GM19351 (cell line): Measurements from ENCODE around the gene SLC25A20.

Experiments
- ATAC-seq: cut with Tn5 transposase; IDR thresholded peaks from one replicate; pipeline ENCODE4 v1.9.1; 2021; ENCODE audit warnings: mild to moderate bottlenecking, moderate library complexity; ENCODE audit not compliant: unreplicated experiment

Gene SLC25A20

DNA sequence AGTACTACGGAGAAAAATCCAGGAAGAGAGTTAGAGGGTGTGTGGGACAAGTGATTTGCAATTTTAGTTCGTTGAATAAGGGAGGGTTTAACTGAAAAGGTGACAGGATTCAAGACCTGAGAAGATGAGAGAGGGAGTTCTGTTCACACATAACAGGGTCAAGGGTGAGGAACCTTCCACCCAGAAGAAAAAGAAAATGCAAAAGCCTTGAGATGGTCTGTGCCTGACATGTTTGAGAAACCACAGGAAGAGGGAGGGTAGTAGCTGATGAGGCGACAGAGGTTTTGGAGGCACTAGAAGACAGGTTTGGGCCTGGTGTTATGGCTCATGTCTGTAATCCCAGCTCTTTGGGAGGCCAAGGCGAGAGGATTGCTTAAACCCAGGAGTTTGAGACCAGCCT, 591 bp upstream of the SLC25A20 start:
- ATAC-seq: no peak

DNA sequence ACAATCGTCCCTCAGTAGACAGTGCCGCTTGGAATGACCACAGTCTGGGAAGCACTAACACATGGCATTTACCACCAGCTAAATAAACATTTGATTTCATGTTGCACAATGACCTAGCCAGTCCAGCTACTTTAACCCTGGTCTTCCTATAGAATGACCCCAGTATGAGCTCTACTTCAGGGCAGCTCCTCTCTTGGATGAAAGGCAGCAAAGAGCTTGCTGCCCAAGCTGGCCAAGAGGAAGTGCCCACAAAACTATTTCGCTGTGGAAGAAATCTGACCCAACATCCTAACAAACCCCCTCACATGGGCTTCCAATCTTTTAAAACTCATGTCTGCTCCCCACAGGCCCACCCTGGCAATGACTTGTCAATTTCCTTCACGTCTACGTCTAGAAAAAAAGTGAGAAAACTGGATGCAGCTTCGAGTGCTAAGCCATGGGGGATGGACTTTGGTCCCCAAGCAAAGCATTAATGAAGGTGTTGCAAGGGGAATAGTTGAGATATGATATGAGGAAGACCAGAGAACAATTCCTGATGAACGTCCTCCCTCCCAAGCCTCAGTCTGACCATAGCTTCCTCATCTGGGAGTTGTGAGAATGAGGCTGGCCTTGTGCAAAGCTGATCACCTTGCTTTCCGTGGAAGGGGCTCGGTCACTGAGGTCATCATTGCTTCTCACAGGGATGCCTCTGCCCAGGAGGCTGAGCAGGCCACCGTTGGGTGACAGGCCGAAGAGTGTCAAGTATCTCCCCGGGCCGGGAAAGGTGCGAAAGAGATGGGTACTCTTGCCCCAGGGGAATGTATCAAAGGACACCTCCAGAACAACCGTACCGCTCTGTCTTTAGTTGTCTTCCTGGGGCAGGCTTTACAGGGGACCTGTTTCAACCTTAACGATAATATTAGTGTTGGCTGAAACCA, 964 bp downstream of the SLC25A20 start:
- ATAC-seq: no peak

DNA sequence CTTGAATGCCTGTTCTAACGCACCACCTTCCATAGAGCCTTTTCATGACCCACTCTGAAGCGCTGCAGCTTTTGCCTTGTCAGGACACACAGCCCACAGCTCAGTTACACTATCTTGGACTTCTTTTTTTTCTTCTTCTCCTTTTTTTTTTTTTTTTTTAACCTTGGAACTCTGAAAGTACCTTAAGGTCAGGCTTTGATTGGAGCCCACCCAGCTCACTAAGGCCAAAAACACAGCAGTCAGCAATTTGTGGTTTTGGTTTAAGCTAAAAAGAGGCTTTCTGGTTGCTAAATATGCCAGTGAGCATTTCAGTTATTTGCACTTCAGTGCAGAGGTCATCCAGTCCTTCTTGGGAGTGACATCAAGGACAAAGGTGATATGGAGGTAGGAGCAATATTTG, 1.7 kb downstream of the SLC25A20 start:
- no peak for ATAC-seq

DNA sequence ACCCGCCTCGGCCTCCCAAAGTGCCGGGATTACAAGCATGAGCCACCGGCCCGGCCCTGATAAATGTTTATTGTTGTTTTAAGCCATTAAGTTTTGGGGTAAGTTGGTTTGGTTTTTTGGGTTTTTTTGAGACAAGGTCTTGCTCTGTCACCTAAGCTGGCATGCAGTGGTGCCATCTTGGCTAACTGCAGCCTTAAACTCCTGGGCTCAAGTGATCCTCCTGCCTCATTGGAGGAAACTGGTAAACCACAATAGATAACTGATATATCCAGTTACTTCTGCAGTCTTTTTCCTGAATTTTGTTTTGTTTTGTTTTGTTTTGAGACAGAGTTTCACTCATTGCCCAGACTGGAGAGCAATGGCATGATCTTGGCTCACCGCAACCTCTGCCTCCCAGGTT, 4.2 kb downstream of the SLC25A20 start:
- no peak for ATAC-seq

DNA sequence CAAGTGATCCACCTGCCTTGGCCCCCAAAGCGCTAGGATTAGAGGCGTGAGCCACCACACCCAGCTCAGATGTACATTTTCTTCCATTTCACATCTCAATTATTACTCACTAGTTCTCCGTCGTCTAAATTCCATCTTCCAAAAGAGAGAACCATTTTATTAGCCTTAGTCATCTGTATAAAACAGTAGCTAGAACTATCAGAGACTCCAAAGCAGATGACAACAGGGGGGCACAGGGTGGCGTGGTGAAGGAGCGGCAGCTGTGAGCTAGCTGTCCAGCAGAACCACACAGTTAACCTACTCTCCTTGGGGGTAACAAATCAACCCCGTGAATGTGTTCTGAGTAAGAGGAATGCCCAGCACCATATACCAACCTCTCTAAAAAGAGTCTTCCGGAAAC, 7.1 kb downstream of the SLC25A20 start:
- no peak for ATAC-seq

DNA sequence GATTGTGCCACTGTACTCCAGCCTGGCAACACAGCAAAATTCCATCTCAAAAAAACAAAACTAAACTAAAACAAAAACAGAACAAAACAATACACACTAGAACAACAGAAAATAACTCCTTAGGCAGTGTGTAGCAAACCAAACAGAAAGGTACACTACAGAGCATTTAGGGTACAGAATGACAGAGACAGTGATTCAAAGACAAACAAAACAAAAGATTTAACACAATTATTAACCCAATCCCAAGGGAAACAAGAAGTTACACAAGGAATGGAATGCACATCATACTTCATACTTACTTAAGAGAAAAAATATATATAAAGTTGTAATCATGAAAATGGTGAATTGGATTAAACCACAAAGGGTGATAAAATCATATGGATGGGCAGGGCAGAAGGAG, 12.9 kb downstream of the SLC25A20 start:
- no peak for ATAC-seq

DNA sequence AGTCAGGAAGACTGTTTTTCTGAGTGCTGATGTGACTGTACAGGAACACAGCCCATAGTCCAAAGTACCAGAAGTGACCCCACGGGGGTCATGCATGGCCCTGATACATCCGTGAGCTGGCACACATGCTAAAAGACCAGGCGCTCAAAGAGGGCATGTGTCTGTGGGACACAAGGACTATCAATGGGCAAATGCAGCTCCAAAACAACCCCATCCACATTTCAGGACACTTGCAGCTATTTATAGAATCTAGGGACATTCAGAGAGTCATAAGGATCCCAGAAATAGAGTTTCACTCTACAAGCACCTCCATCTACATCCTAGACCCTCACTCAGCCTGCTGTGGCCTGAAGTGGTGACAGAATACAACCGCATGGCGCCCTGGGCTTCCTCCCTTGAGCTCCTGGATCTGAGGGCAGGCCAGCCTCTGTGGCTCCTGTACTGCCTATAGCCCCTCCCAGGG, 17.0 kb downstream of the SLC25A20 start:
- ATAC-seq: no peak

DNA sequence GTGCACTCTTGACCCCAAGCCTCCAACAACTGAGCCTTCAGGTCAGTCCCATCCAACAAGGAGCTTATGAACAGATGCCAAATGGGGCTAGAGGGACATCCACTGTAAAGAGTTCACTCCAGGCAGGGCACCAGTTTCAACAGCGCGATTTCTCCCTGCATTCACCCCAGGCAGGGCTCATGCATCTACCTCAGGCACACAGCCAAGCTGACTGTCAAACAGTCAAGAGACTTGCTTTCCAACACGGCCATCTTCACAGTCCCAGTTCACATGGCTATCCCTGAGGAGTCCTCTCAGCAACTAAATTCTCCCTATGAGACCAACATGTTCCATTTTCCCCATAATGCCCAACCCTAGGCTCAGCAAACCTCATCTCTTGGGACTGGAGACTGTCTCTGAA, 17.7 kb downstream of the SLC25A20 start:
- no peak for ATAC-seq

DNA sequence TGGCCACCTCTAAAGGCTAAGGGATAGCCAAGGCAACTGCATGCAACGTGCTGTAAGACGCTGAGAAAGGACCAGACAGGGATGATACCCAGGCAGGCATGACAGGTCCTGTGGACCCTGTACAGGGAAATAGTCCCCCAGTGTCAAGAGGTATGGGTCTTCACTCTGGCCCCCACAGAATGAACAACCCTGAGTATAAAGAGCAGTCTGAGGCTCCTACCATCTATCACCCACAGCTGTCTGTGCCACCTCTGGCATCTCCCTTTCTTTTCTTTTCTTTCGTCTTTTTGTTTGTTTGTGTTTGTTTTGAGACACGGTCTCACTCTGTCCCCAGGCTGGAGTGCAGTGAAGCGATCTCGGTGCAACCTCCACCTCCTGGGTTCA, 18.7 kb downstream of the SLC25A20 start:
- no peak for ATAC-seq

DNA sequence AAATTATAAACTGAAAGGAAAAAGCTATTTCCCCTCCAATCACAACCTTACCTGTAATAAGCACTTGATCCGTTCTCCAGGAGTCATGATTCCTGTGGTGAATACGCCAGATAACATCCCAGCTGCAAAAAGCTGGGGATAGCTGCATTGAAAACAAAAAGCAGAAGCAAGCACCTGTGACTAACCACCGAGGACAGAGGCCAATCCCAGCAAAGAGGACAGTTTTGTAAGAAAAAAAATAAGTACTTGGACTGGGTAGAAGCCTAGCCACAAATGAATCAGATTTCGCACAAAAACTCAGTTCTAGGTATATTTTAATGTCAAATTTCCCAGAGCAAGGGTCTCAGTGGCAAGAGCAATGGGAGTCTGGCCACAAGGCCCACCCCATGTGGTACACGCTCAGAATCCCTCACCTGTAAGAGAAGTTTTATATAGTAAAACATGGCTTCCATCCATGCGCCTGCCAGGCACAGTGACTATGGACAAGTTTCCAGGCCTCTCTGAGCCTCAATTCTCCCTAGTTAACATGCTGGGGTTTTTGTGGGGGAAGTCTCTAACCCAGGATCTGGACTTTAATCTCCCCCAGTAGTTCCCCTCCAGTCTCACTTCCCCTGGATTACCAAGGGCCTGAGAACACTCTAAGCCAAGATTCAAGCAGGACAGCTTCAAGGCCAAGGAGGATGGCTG, 19.2 kb downstream of the SLC25A20 start:
- ATAC-seq: no peak

DNA sequence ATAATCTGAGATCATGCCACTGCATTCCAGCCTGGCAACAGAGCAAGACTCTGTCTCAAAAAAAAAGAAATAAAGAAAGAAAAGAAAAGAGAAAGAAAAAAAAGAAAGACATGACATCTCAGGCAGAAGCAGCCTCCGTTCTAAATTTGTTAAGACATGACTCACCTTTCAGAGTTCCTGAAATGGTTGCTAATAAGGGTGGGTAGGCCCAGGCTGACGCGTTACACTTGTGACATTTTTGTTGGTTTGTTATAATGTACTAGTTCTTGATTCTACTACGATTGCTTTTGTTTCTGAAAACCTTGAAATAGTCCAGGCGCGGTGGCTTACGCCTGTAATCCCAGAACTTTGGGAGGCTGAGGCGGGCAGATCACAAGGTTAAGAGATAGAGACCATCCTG, 21.0 kb downstream of the SLC25A20 start:
- no peak for ATAC-seq

DNA sequence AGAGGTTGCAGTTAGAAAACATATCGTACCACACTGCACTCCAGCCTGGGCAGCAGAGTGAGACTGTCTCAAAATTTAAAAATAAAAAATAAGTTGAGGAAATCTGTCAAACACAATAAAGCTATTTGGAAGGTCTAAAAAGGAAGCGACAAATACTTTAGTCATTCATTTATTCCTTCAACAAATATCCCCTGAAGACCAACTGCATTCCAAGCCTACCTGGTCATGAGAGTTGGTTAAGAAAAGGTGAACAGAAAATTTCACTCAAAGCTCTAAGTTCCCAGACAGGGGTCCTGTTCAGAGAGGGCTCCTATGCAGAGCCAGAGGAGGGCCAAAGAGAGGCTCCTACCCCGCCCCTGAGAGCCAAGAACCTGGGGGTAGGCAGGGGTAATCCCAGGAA, 35.6 kb downstream of the SLC25A20 start:
- no peak for ATAC-seq

DNA sequence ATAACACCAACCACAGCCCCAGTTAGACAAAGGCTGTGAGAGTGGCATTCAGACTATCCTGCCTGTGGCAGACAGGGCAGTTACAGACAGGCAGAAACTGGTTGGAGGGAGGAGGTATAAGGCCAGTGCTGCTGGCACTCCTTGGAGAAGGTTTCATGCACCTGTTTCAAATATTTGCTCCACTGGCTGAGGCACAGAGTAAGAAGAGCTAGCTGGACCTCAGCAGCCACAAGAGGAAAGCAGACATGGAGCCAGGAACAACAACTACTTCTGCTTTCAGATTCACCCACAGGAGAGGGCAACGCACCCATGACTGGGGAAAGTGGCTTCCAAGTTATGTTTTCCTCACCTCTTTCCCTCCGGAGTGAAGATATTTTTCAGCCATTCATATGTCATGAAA, 39.5 kb downstream of the SLC25A20 start:
- no peak for ATAC-seq

DNA sequence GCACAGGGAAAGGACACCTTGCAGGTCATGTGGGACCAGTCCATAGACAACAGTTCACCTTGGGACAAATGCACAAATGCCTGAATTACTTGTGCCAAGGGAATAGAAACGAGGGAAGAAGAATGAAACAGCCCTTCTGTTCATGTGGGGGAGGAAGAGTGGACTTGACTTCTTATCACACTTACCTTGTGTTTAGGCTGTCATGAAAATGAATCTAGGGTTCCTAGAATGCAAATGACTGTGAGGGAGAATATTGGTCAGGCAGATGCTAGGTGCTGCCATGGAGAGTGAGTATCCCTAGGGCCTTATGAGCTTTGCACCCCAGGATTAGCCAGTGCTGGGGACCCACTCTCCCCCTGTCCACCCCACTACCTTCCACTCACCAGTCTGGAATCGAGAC, 40.0 kb downstream of the SLC25A20 start:
- ATAC-seq: no peak

DNA sequence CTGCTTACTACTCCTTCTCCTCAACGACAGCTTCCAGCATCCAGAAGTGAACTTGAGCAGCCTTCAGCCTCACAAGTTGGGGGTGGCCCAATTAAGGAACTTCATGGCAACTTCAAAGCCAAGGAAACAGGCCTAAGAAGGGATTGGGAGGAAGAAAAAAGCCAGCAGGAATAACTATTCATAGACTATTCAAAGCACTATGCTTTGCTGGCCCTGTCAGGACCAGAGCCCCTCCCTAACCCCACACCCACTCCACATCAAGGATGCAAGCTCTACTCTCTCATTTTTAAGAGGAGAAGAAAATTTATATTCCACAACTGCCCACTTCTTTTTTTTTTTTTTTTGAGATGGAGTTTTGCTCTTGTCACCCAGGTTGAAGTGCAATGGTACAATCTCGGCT, 41.0 kb downstream of the SLC25A20 start:
- no peak for ATAC-seq

DNA sequence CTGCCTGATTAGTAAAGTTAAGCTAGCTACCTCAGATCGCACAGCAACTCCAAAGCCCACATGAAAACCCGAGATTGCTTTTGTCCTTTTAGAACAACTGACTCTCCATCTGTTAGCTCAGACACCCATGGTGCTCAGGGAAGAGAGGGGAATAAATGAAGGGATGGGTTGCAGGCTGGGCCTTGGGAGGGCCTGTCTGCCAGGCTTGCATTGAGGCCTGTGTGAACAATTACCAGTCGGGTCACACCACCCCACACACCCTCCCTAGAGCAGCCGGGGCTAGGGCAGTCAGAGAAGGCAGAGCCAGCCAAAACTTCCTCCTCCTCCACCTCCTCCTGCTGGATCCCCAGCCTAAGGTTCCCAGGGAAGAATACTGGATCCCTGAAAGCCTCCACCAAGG, 42.2 kb downstream of the SLC25A20 start:
- ATAC-seq: no peak

DNA sequence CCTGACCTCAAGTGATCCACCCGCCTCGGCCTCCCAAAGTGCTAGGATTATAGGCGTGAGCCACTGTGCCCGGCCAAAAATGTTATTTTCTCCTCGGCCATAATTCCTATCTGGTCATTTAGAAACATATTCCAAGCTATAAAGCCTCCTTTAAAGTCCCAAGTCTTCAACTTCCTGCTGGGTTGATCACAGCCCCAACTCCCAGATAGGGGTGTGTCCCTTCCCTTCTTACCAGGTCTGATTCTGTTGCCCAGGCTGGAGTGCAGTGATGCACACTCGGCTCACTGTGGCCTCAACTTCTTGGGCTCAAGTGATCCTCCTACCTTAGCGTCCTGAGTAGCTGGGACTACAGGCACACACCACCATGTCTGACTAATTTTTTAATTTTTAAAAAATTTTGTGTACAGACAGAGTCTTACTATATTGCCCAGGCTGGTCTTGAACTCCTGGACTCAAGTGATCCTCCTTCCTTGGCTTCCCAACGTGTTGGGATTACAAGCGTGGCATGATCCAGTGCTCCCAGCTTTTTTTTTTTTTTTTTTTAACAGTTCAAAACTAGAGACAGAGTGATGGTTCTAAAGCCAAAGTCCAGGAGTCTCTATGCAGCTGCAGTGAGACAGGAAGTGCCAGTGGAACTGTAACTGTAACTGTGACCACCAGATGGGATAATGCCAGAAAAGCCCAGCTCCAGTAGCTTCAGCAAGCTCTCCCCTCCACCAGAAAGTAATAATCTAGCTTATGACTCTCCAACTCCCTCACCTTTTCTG, 42.8 kb downstream of the SLC25A20 start:
- no peak for ATAC-seq

DNA sequence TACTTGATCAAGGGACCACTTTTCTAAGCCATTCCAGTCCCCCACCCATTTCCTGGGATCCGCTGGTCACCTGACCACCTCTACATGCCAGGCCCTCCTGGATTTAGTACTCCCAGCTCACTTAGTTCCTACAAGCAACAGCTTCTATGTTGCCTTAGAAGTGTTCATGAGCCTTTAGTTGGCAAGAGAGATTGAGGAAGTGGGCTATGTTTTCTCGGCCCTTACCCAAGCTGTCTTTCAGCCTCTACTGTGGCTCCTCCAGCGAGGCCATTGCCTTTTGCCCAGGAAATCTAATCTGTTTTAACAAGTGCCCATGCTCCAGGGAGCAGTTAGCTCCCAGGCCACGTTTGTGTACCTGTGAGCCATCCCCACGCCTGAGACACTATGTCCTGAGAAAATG, 46.5 kb downstream of the SLC25A20 start:
- no peak for ATAC-seq

DNA sequence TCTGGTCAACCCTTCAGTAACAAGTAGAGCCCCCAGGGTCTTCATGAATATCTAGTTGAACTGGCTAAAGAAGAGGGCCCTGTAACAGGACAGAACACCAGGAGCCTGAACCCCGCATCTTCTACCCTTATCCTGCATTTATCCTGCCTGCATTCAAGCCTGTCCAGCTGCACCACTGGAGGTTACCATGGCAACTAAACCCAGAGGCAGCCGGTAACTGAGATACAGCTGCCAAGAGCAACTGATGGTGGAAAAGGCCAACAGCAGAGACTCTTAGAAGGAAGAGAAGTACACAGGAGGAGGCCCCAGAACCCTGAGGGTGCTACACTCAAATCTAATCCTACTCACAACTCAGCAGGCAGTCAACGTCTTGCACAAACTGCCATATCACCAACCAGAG, 47.3 kb downstream of the SLC25A20 start:
- no peak for ATAC-seq

DNA sequence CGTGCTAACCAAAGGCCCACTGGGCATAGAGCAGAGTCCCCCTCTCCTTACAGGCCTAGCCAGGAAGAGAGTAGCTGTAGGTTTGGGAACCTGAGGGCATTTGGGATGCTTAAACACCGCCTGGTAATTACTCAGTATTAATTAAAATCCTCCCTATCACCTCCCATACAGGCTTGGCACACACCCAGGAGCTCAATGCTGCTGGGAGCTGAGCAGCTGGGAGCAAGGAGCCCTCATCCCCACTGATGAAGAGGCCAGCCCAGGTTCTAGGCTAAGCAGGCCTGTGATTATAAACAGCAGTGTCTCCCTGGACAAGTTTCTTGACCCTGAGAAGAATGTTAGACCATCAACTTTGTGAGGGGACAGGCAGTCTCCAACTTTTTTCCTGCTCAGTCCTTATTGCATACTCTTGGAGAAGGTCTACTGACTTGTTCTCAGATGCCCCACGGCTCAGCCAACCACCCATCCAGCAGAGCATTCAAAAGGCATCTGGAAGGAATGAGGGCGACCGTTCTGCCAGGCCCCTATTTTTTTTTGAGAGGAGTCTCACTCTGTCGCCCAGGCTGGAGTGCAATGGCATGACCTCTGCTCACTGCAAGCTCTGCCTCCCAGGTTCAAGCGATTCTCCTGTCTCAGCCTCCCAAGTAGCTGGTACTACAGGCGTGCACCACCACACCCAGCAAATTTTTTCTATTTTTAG, 49.7 kb downstream of the SLC25A20 start:
- no peak for ATAC-seq
